Coronary artery (tissue), 2 donors: ENCODE measurements around the gene LCE6A.

Source experiments
- DNase-seq: peaks from one replicate; pipeline ENCODE4 v3.0.0-alpha.2; 2017; ENCODE audit warnings: low spot score
- H3K27ac ChIP-seq, 2 donors: fragments of 200-600 bp; sonication (generic); one replicate each; pipeline ENCODE4 v1.5.1; 2016 to 2019
- H3K4me3 ChIP-seq: fragments of 200-600 bp; sonication (generic); 2 replicates; pipeline ENCODE4 v1.5.1; 2016; ENCODE audit warnings: mild to moderate bottlenecking, moderate library complexity
- CTCF ChIP-seq: fragments of 200-600 bp; sonication (generic); IDR thresholded peaks from one replicate; pipeline ENCODE4 v1.5.1; 2019; ENCODE audit warnings: antibody characterized with exemption

Gene LCE6A

GRCh38 chr1:152880316-152880715 lies 37.7 kb downstream of the LCE6A start:
- no peak overlapping the region for H3K27ac ChIP-seq
- no peak overlapping the region for H3K4me3 ChIP-seq
- no peak for TF ChIP-seq CTCF
- no peak for DNase-seq

GRCh38 chr1:152880907-152881306 lies 38.3 kb downstream of the LCE6A start:
- no peak for TF ChIP-seq CTCF

GRCh38 chr1:152884085-152884484 lies 41.4 kb downstream of the LCE6A start:
- no peak overlapping the region for H3K27ac ChIP-seq

More at GRCh38 chr1:152880907-152881306, 38.3 kb downstream of the LCE6A start:
- no peak overlapping the region for H3K27ac ChIP-seq
- no peak for DNase-seq
- no peak overlapping the region for H3K4me3 ChIP-seq

GRCh38 chr1:152884506-152884905 lies 41.9 kb downstream of the LCE6A start:
- TF ChIP-seq CTCF = no peak
- no peak overlapping the region for H3K4me3 ChIP-seq
- DNase-seq = no peak
- H3K27ac ChIP-seq = no peak overlapping the region

More at GRCh38 chr1:152884085-152884484, 41.4 kb downstream of the LCE6A start:
- TF ChIP-seq CTCF = no peak
- DNase-seq = no peak
- no peak overlapping the region for H3K4me3 ChIP-seq

- DNase-seq = no peak
- no peak for TF ChIP-seq CTCF
- Histone ChIP-seq H3K4me3 (no peak overlapping the region), H3K27ac (no peak overlapping the region)
Measured at GRCh38 chr1:152884966-152885624, 42.4 kb downstream of the LCE6A start.

- peak overlapping the region in 1 of 2 donors; percentile 36 for H3K27ac ChIP-seq
- no peak for DNase-seq
- TF ChIP-seq CTCF = no peak
- H3K4me3 ChIP-seq = no peak overlapping the region
Measured at GRCh38 chr1:152886085-152886484, 43.4 kb downstream of the LCE6A start.

GRCh38 chr1:152886758-152887409 lies 44.2 kb downstream of the LCE6A start:
- H3K4me3 ChIP-seq = no peak overlapping the region
- no peak for TF ChIP-seq CTCF
- peak overlapping the region in 1 of 2 donors; percentile 36 for H3K27ac ChIP-seq
- no peak for DNase-seq
